ENCODE results near the gene SENP3. TPM values are rescaled to one million over a fixed set of nuclear protein-coding genes. Genes with fewer than 3 reads are reported as not detected.

Gene SENP3
- polyA plus RNA-seq, 1 donor (not counting 4 experiments of a cell fraction or from before 2014, with no cell fraction given) = 99.1 TPM

GRCh38 chr17:7615265-7615747, 53.6 kb downstream of the SENP3 start:
- FAIRE-seq = peak; percentile 36

GRCh38 chr17:7618608-7619007, 56.9 kb downstream of the SENP3 start:
- no peaks in the 10 kb centered on the region for H3K27me3 ChIP-seq (ENCODE audit: control insufficient read depth, extremely low read depth, insufficient read depth, low read length)
- dilution Hi-C loops (cut with MboI; ENCODE audit: extremely low pct_ligation_motif_present, low sequenced_read_pairs) = no loop called here
- H3K79me2 ChIP-seq (ENCODE audit: control insufficient read depth, insufficient read depth, low read length) = peaks cover 8% of the 10 kb centered on the region
- H3K4me3 ChIP-seq (ENCODE audit: control insufficient read depth in 2 of 3, extremely low read depth in 1 of 3, insufficient read depth in 2 of 3, low read depth in 1 of 3, low read length in 3 of 3) = no peak overlapping the region
- H2AFZ ChIP-seq (ENCODE audit: control insufficient read depth, low read length) = no peak overlapping the region
- TF ChIP-seq CTCF (optimal IDR thresholded peaks at IDR 0.05 in 1 of 3, IDR thresholded peaks at IDR 0.05 in 1 of 3, conservative IDR thresholded peaks at IDR 0.05 in 1 of 3; ENCODE audit: extremely low read depth in 1 of 3, insufficient read depth in 2 of 3, low read length in 3 of 3) (no peak), EZH2 (IDR thresholded peaks at IDR 0.05; ENCODE audit: low read length) (no peak)
- no peaks in the 10 kb centered on the region for H3K36me3 ChIP-seq (ENCODE audit: control insufficient read depth in 2 of 2, extremely low read depth in 1 of 2, insufficient read depth in 2 of 2, low read length in 2 of 2)
- H3K27ac ChIP-seq (ENCODE audit: control insufficient read depth, insufficient read depth, low read length) = no peak overlapping the region
- FAIRE-seq (no peak), DNase-seq (ENCODE audit: low read depth, low spot score) (no peak)
- H3K9ac ChIP-seq (ENCODE audit: control insufficient read depth, extremely low read depth, insufficient read depth, low read length) = no peak overlapping the region
- peaks cover 2% of the 10 kb centered on the region for H3K4me1 ChIP-seq (ENCODE audit: control insufficient read depth, extremely low read depth, insufficient read depth, low read length)
- no peaks in the 10 kb centered on the region for H4K20me1 ChIP-seq (ENCODE audit: control insufficient read depth, extremely low read depth, insufficient read depth, low read length)
- no peak overlapping the region for H3K4me2 ChIP-seq (ENCODE audit: control insufficient read depth, extremely low read depth, insufficient read depth, low read depth, low read length)
- no peaks in the 10 kb centered on the region for H3K9me3 ChIP-seq (ENCODE audit: control insufficient read depth, low read depth, low read length)
- no peaks in the 10 kb centered on the region for H3K9me1 ChIP-seq (ENCODE audit: control insufficient read depth, extremely low read depth, insufficient read depth, low read length)

More at GRCh38 chr17:7615265-7615747, 53.6 kb downstream of the SENP3 start:
- dilution Hi-C loops (cut with MboI; ENCODE audit: extremely low pct_ligation_motif_present, low sequenced_read_pairs) = no loop called here
- H3K4me3 ChIP-seq (ENCODE audit: control insufficient read depth in 2 of 3, extremely low read depth in 1 of 3, insufficient read depth in 2 of 3, low read depth in 1 of 3, low read length in 3 of 3) = peak overlapping the region in 2 of 3 experiments; percentile 25 to 65
- H3K36me3 ChIP-seq (ENCODE audit: control insufficient read depth in 2 of 2, extremely low read depth in 1 of 2, insufficient read depth in 2 of 2, low read length in 2 of 2) = peaks cover 0 to 5% of the 10 kb centered on the region in 2 experiments
- no peak for DNase-seq (ENCODE audit: low read depth, low spot score)
- peak overlapping the region; percentile 58 for H3K4me2 ChIP-seq (ENCODE audit: control insufficient read depth, extremely low read depth, insufficient read depth, low read depth, low read length)
- H4K20me1 ChIP-seq (ENCODE audit: control insufficient read depth, extremely low read depth, insufficient read depth, low read length) = peaks cover 3% of the 10 kb centered on the region
- peak overlapping the region; percentile 40 for H3K27ac ChIP-seq (ENCODE audit: control insufficient read depth, insufficient read depth, low read length)
- no peaks in the 10 kb centered on the region for H3K9me1 ChIP-seq (ENCODE audit: control insufficient read depth, extremely low read depth, insufficient read depth, low read length)
- H3K9me3 ChIP-seq (ENCODE audit: control insufficient read depth, low read depth, low read length) = no peaks in the 10 kb centered on the region
- peak overlapping the region; percentile 61 for H3K9ac ChIP-seq (ENCODE audit: control insufficient read depth, extremely low read depth, insufficient read depth, low read length)
- peaks cover 20% of the 10 kb centered on the region for H3K4me1 ChIP-seq (ENCODE audit: control insufficient read depth, extremely low read depth, insufficient read depth, low read length)
- TF ChIP-seq EZH2 (IDR thresholded peaks at IDR 0.05; ENCODE audit: low read length) = no peak
- no peak for TF ChIP-seq CTCF (optimal IDR thresholded peaks at IDR 0.05 in 1 of 3, IDR thresholded peaks at IDR 0.05 in 1 of 3, conservative IDR thresholded peaks at IDR 0.05 in 1 of 3; ENCODE audit: extremely low read depth in 1 of 3, insufficient read depth in 2 of 3, low read length in 3 of 3)
- H3K79me2 ChIP-seq (ENCODE audit: control insufficient read depth, insufficient read depth, low read length) = peaks cover 41% of the 10 kb centered on the region
- H3K27me3 ChIP-seq (ENCODE audit: control insufficient read depth, extremely low read depth, insufficient read depth, low read length) = no peaks in the 10 kb centered on the region
- peak overlapping the region; percentile 83 for H2AFZ ChIP-seq (ENCODE audit: control insufficient read depth, low read length)
